Measurements from ENCODE around the gene EXOC3.
"Not testable (repeated sequence)": the region's sequence is repeated elsewhere in the genome, so short reads cannot be mapped to it uniquely, and the experiment has no call there.

Gene EXOC3

GRCh38 chr5:401146-402034 lies 41.6 kb upstream of the EXOC3 start:
- Histone ChIP-seq H3K4ac (ENCODE audit: low read depth, low read length) (no peak overlapping the region), H3K27me3 (ENCODE audit: insufficient read depth, low read length, poor library complexity) (no peaks in the 10 kb centered on the region), H3K4me2 (ENCODE audit: low read length) (no peak overlapping the region), H3K36me3 (ENCODE audit: control insufficient read depth, insufficient read depth, low read length) (no peaks in the 10 kb centered on the region), H2AK5ac (ENCODE audit: low read length) (no peak overlapping the region), H3K4me1 (ENCODE audit: control insufficient read depth, low read depth, low read length) (no peaks in the 10 kb centered on the region), H3K4me3 (ENCODE audit: low read length) (no peak overlapping the region), H4K5ac (ENCODE audit: low read length) (no peak overlapping the region), H3K27ac (ENCODE audit: low read depth, low read length) (no peak overlapping the region), H3K56ac (ENCODE audit: low read length) (no peak overlapping the region), H2BK15ac (replicated peaks; ENCODE audit: low read depth) (no peak overlapping the region), H3K79me1 (ENCODE audit: low read length) (no peaks in the 10 kb centered on the region), H3K79me2 (ENCODE audit: control insufficient read depth, insufficient read depth, low read length) (no peaks in the 10 kb centered on the region), H3K9ac (ENCODE audit: low read length) (no peak overlapping the region), H2BK120ac (ENCODE audit: low read depth, low read length) (no peak overlapping the region), H3K23ac (ENCODE audit: low read length) (no peak overlapping the region), H4K8ac (ENCODE audit: low read depth, low read length) (no peak overlapping the region), H2BK5ac (ENCODE audit: low read length) (no peak overlapping the region), H3K18ac (ENCODE audit: low read length) (no peak overlapping the region)
- no CpG with 5 or more reads among the region's 24 CpGs for WGBS (ENCODE audit: extremely low coverage, insufficient coverage, low lambda C conversion rate)
- no peak for DNase-seq

- not testable (repeated sequence) for H3K4ac ChIP-seq (ENCODE audit: low read depth, low read length); H3K23ac ChIP-seq (ENCODE audit: low read length); H3K18ac ChIP-seq (ENCODE audit: low read length); DNase-seq; H3K79me1 ChIP-seq (ENCODE audit: low read length); H3K4me1 ChIP-seq (ENCODE audit: control insufficient read depth, low read depth, low read length); H3K56ac ChIP-seq (ENCODE audit: low read length); H2AK5ac ChIP-seq (ENCODE audit: low read length); H3K36me3 ChIP-seq (ENCODE audit: control insufficient read depth, insufficient read depth, low read length); H3K27ac ChIP-seq (ENCODE audit: low read depth, low read length); H3K27me3 ChIP-seq (ENCODE audit: insufficient read depth, low read length, poor library complexity); H2BK5ac ChIP-seq (ENCODE audit: low read length); H4K5ac ChIP-seq (ENCODE audit: low read length); H3K4me3 ChIP-seq (ENCODE audit: low read length); H2BK15ac ChIP-seq (replicated peaks; ENCODE audit: low read depth); H3K79me2 ChIP-seq (ENCODE audit: control insufficient read depth, insufficient read depth, low read length); H3K4me2 ChIP-seq (ENCODE audit: low read length); H4K8ac ChIP-seq (ENCODE audit: low read depth, low read length); H3K9ac ChIP-seq (ENCODE audit: low read length); H2BK120ac ChIP-seq (ENCODE audit: low read depth, low read length)
- no CpG with 5 or more reads among the region's 17 CpGs for WGBS (ENCODE audit: extremely low coverage, insufficient coverage, low lambda C conversion rate)
Observed at GRCh38 chr5:402219-402614, 40.8 kb upstream of the EXOC3 start.

- Histone ChIP-seq H3K4ac (ENCODE audit: low read depth, low read length) (no peak overlapping the region), H4K5ac (ENCODE audit: low read length) (no peak overlapping the region), H3K36me3 (ENCODE audit: control insufficient read depth, insufficient read depth, low read length) (no peaks in the 10 kb centered on the region), H3K23ac (ENCODE audit: low read length) (no peak overlapping the region), H3K4me1 (ENCODE audit: control insufficient read depth, low read depth, low read length) (no peaks in the 10 kb centered on the region), H2BK120ac (ENCODE audit: low read depth, low read length) (no peak overlapping the region), H3K79me1 (ENCODE audit: low read length) (no peaks in the 10 kb centered on the region), H3K27ac (ENCODE audit: low read depth, low read length) (no peak overlapping the region), H3K9ac (ENCODE audit: low read length) (no peak overlapping the region), H3K18ac (ENCODE audit: low read length) (no peak overlapping the region), H2BK15ac (replicated peaks; ENCODE audit: low read depth) (no peak overlapping the region), H3K56ac (ENCODE audit: low read length) (no peak overlapping the region), H3K4me3 (ENCODE audit: low read length) (no peak overlapping the region), H3K79me2 (ENCODE audit: control insufficient read depth, insufficient read depth, low read length) (no peaks in the 10 kb centered on the region), H2BK5ac (ENCODE audit: low read length) (no peak overlapping the region), H2AK5ac (ENCODE audit: low read length) (no peak overlapping the region), H3K27me3 (ENCODE audit: insufficient read depth, low read length, poor library complexity) (no peaks in the 10 kb centered on the region), H4K8ac (ENCODE audit: low read depth, low read length) (no peak overlapping the region), H3K4me2 (ENCODE audit: low read length) (no peak overlapping the region)
- WGBS (ENCODE audit: extremely low coverage, insufficient coverage, low lambda C conversion rate), result no CpG with 5 or more reads among the region's 20 CpGs
- no peak for DNase-seq
Observed at GRCh38 chr5:402615-403359, 40.2 kb upstream of the EXOC3 start.

GRCh38 chr5:403995-404394 lies 39.0 kb upstream of the EXOC3 start:
- DNase-seq, result no peak
- H3K4me2 ChIP-seq (ENCODE audit: low read length), result no peak overlapping the region
- no peak overlapping the region for H2AK5ac ChIP-seq (ENCODE audit: low read length)
- no peaks in the 10 kb centered on the region for H3K79me2 ChIP-seq (ENCODE audit: control insufficient read depth, insufficient read depth, low read length)
- H4K8ac ChIP-seq (ENCODE audit: low read depth, low read length), result no peak overlapping the region
- H3K27ac ChIP-seq (ENCODE audit: low read depth, low read length), result no peak overlapping the region
- H3K4me3 ChIP-seq (ENCODE audit: low read length), result no peak overlapping the region
- H3K18ac ChIP-seq (ENCODE audit: low read length), result no peak overlapping the region
- no peak overlapping the region for H3K56ac ChIP-seq (ENCODE audit: low read length)
- no peaks in the 10 kb centered on the region for H3K79me1 ChIP-seq (ENCODE audit: low read length)
- no peak overlapping the region for H3K9ac ChIP-seq (ENCODE audit: low read length)
- no peak overlapping the region for H3K23ac ChIP-seq (ENCODE audit: low read length)
- no peak overlapping the region for H3K4ac ChIP-seq (ENCODE audit: low read depth, low read length)
- H4K5ac ChIP-seq (ENCODE audit: low read length), result no peak overlapping the region
- H2BK5ac ChIP-seq (ENCODE audit: low read length), result no peak overlapping the region
- H3K27me3 ChIP-seq (ENCODE audit: insufficient read depth, low read length, poor library complexity), result no peaks in the 10 kb centered on the region
- no CpG with 5 or more reads among the region's 11 CpGs for WGBS (ENCODE audit: extremely low coverage, insufficient coverage, low lambda C conversion rate)
- no peaks in the 10 kb centered on the region for H3K4me1 ChIP-seq (ENCODE audit: control insufficient read depth, low read depth, low read length)
- no peak overlapping the region for H2BK120ac ChIP-seq (ENCODE audit: low read depth, low read length)
- no peaks in the 10 kb centered on the region for H3K36me3 ChIP-seq (ENCODE audit: control insufficient read depth, insufficient read depth, low read length)
- H2BK15ac ChIP-seq (replicated peaks; ENCODE audit: low read depth), result no peak overlapping the region

- Histone ChIP-seq H3K27ac (ENCODE audit: low read depth, low read length) (no peak overlapping the region), H3K4me2 (ENCODE audit: low read length) (no peak overlapping the region), H3K27me3 (ENCODE audit: insufficient read depth, low read length, poor library complexity) (no peaks in the 10 kb centered on the region), H3K9ac (ENCODE audit: low read length) (no peak overlapping the region), H4K5ac (ENCODE audit: low read length) (no peak overlapping the region), H3K79me2 (ENCODE audit: control insufficient read depth, insufficient read depth, low read length) (no peaks in the 10 kb centered on the region), H3K4ac (ENCODE audit: low read depth, low read length) (no peak overlapping the region), H3K56ac (ENCODE audit: low read length) (no peak overlapping the region), H4K8ac (ENCODE audit: low read depth, low read length) (no peak overlapping the region), H2BK120ac (ENCODE audit: low read depth, low read length) (no peak overlapping the region), H3K4me1 (ENCODE audit: control insufficient read depth, low read depth, low read length) (no peaks in the 10 kb centered on the region), H3K79me1 (ENCODE audit: low read length) (no peaks in the 10 kb centered on the region), H2AK5ac (ENCODE audit: low read length) (no peak overlapping the region), H2BK15ac (replicated peaks; ENCODE audit: low read depth) (no peak overlapping the region), H2BK5ac (ENCODE audit: low read length) (no peak overlapping the region), H3K36me3 (ENCODE audit: control insufficient read depth, insufficient read depth, low read length) (no peaks in the 10 kb centered on the region), H3K18ac (ENCODE audit: low read length) (no peak overlapping the region), H3K23ac (ENCODE audit: low read length) (no peak overlapping the region), H3K4me3 (ENCODE audit: low read length) (no peak overlapping the region)
- no CpG with 5 or more reads among the region's 12 CpGs for WGBS (ENCODE audit: extremely low coverage, insufficient coverage, low lambda C conversion rate)
- DNase-seq, result no peak
Observed at GRCh38 chr5:404666-405241, 38.2 kb upstream of the EXOC3 start.

Measured in mesendoderm (in vitro differentiated cells).